Keratinocyte (primary cell): ENCODE data around the gene FRMD4B.

ENCODE experiments used
- CTCF ChIP-seq, 3 experiments: IDR thresholded peaks in 1 of 3; conservative IDR thresholded peaks in 1 of 3; optimal IDR thresholded peaks in 1 of 3; 2 replicates in 2 of 3; 3 replicates in 1 of 3; pipeline versions ENCODE3 to v1.5.1; 2011; ENCODE audit warnings: low read length in 3 of 3, mild to moderate bottlenecking in 3 of 3, moderate library complexity in 2 of 3, control low read depth in 1 of 3, inconsistent platforms in 1 of 3; ENCODE audit not compliant: insufficient read depth in 2 of 3; ENCODE audit errors: extremely low read depth in 1 of 3
- EZH2 ChIP-seq: IDR thresholded peaks from one replicate; pipeline ENCODE4 v1.6.1; 2012; ENCODE audit warnings: inconsistent platforms, mild to moderate bottlenecking, low read length, moderate library complexity

GRCh38 chr3:69359916-69360315 lies 26.0 kb downstream of the FRMD4B start:
- TF ChIP-seq CTCF (optimal IDR thresholded peaks at IDR 0.05 in 1 of 3, IDR thresholded peaks at IDR 0.05 in 1 of 3, conservative IDR thresholded peaks at IDR 0.05 in 1 of 3; ENCODE audit: extremely low read depth in 1 of 3, insufficient read depth in 2 of 3, low read length in 3 of 3) (no peak), EZH2 (no peak)
